HepG2 (cell line): ENCODE measurements around the gene ACAP2. TPM values are rescaled to one million over a fixed set of nuclear protein-coding genes. Genes with fewer than 3 reads are reported as not detected.

Experiments
- ATAC-seq: fragments of 200-7000 bp; cut with Tn5 transposase; 3 replicates; pipeline ENCODE4 v1.9.1; 2020; ENCODE audit warnings: mild to moderate bottlenecking, moderate library complexity
- BruUV-seq: library from RNA; stranded (reverse); fragments of 400-500 nt; replicated peaks from 2 replicates; lab custom pipeline; 2021; lab: Mats Ljungman, UMichigan
- CTCF ChIA-PET: fragments of 300-600 bp; formaldehyde crosslinking; extraction: SDS; loops from one replicate; lab custom pipeline; 2021; ENCODE audit warnings: low total read pairs, inconsistent platforms, low intra/inter-chr PET ratio; lab: Yijun Ruan, JAX
- POLR2A ChIA-PET: fragments of 350-600 bp; sonication (Branson Sonifier 250); formaldehyde crosslinking; loops from one replicate; lab custom pipeline; 2020; ENCODE audit warnings: antibody characterized with exemption, inconsistent platforms; lab: Yijun Ruan, JAX
- DNase-seq: peaks from one replicate; pipeline ENCODE4 v3.0.0-alpha.2; 2015; ENCODE audit warnings: low spot score
- FAIRE-seq: peaks from 3 replicates; lab custom pipeline; 2011; peaks lifted over from hg19 to GRCh38; lab: Jason Lieb, UNC
- H2AFZ ChIP-seq: one replicate; pipeline ENCODE4 v1.6.1; 2011; ENCODE audit warnings: low read length, inconsistent platforms
- H3K27ac ChIP-seq: fragments of 300-600 bp; 3 replicates; pipeline ENCODE4 v1.8.0; 2011; ENCODE audit warnings: mixed run types, mild to moderate bottlenecking, mixed read lengths, low read length, inconsistent platforms; ENCODE audit not compliant: insufficient read depth; ENCODE audit errors: extremely low read length
- H3K27me3 ChIP-seq, 2 experiments: fragments of 200-600 bp in 1 of 2; 2 replicates in 1 of 2; 3 replicates in 1 of 2; pipeline versions ENCODE4 v1.6.0 to v1.8.0; 2011; ENCODE audit warnings: low read length in 2 of 2, mild to moderate bottlenecking in 2 of 2, moderate library complexity in 2 of 2, inconsistent platforms in 1 of 2; ENCODE audit not compliant: insufficient read depth in 2 of 2, control insufficient read depth in 1 of 2
- H3K36me3 ChIP-seq, 2 experiments: fragments of 200-600 bp in 1 of 2; replicated peaks in 1 of 2; 2 replicates in 1 of 2; 3 replicates in 1 of 2; pipeline versions ENCODE4 v1.5.1 to v1.8.0; 2011; ENCODE audit warnings: low read length in 2 of 2, inconsistent platforms in 1 of 2; ENCODE audit not compliant: insufficient read depth in 2 of 2, control insufficient read depth in 1 of 2
- H3K4me1 ChIP-seq: 2 replicates; pipeline ENCODE4 v1.5.1; 2012; ENCODE audit warnings: low read length, inconsistent platforms; ENCODE audit not compliant: insufficient read depth
- H3K4me2 ChIP-seq: 2 replicates; pipeline ENCODE4 v1.6.0; 2011; ENCODE audit warnings: low read depth, low read length, inconsistent platforms
- H3K4me3 ChIP-seq, 3 experiments: fragments of 200-600 bp in 1 of 3; sonication (generic), shearing (Covaris generic) in 1 of 3; replicated peaks in 1 of 3; 2 replicates each; pipeline ENCODE4 v1.5.1; 2011 to 2016; ENCODE audit warnings: low read length in 3 of 3, inconsistent platforms in 2 of 3, low read depth in 2 of 3, mild to moderate bottlenecking in 2 of 3, control low read depth in 1 of 3, mixed read lengths in 1 of 3; ENCODE audit not compliant: insufficient read depth in 1 of 3
- H3K79me2 ChIP-seq: one replicate; pipeline ENCODE4 v1.6.1; 2011; ENCODE audit warnings: low read length, inconsistent platforms; ENCODE audit not compliant: insufficient read depth
- H3K9ac ChIP-seq: 2 replicates; pipeline ENCODE4 v1.6.0; 2011; ENCODE audit warnings: mild to moderate bottlenecking, low read depth, low read length, inconsistent platforms; ENCODE audit not compliant: insufficient read depth
- H3K9me3 ChIP-seq: 2 replicates; pipeline ENCODE4 v1.5.1; 2012; ENCODE audit warnings: mild to moderate bottlenecking, low read length
- H4K20me1 ChIP-seq: 2 replicates; pipeline ENCODE4 v1.6.0; 2011; ENCODE audit warnings: inconsistent platforms, mild to moderate bottlenecking, low read length, moderate library complexity; ENCODE audit not compliant: insufficient read depth
- HOXD1 ChIP-seq: sonication (generic); formaldehyde crosslinking; IDR thresholded peaks from 2 replicates; pipeline ENCODE4 v1.5.0; 2020; ENCODE audit warnings: missing genetic modification reagents
- KAT8 ChIP-seq: IDR thresholded peaks from 2 replicates; pipeline ENCODE4 v1.6.1; 2016; ENCODE audit warnings: missing genetic modification reagents, missing compliant biosample characterization
- KLF11 ChIP-seq: IDR thresholded peaks from 2 replicates; pipeline ENCODE4 v1.6.1; 2016; ENCODE audit warnings: missing compliant biosample characterization
- KLF13 ChIP-seq: sonication (generic); formaldehyde crosslinking; IDR thresholded peaks from 2 replicates; pipeline ENCODE4 v1.4.0; 2020; ENCODE audit warnings: mild to moderate bottlenecking, missing genetic modification reagents
- MXI1 ChIP-seq: IDR thresholded peaks from 3 replicates; pipeline ENCODE4 v1.6.1; 2012; ENCODE audit warnings: low read depth, low read length, inconsistent platforms, borderline replicate concordance
- ZNF24 ChIP-seq: fragments of 450-650 bp; IDR thresholded peaks from 2 replicates; pipeline ENCODE4 v1.6.1; 2017; ENCODE audit warnings: antibody characterized with exemption, mild to moderate bottlenecking
- ZNF263 ChIP-seq: sonication (generic); formaldehyde crosslinking; IDR thresholded peaks from 2 replicates; pipeline ENCODE4 v1.4.0; 2020; ENCODE audit warnings: missing genetic modification reagents
- ZNF709 ChIP-seq: sonication (generic); formaldehyde crosslinking; IDR thresholded peaks from 2 replicates; pipeline ENCODE4 v1.5.0; 2020; ENCODE audit warnings: mild to moderate bottlenecking, missing genetic modification reagents
- WGBS: methylation state at CpG from one replicate; pipeline ENCODE4 v1.1.6; 2017; ENCODE audit warnings: low lambda C conversion rate; 5-methylcytosine and 5-hydroxymethylcytosine counted together
- in situ Hi-C: cut with HindIII; loops from 2 replicates; pipeline ENCODE4 v1.10.0; 2017; ENCODE audit warnings: low pct_unique_long_range_greater_than_20kb; ENCODE audit not compliant: extremely low pct_ligation_motif_present
- intact Hi-C: fragments of 100-400 bp; cut with micrococcal nuclease; formaldehyde crosslinking; loops from one replicate; pipeline ENCODE4 v1.10.0; 2022; ENCODE audit not compliant: unreplicated experiment
- polyA plus RNA-seq, 8 experiments: library from polyadenylated mRNA; depleted of rRNA in 3 of 8; stranded (reverse) in 7 of 8; unstranded in 1 of 8; fragments of >200 nt; fragmentation: Illumina TruSeq in 4 of 8; extraction: Trizol in 4 of 8; gene quantifications; 2 replicates each; pipeline versions ENCODE4 v1.2.1 to v1.2.3, GENCODE V29; 2011 to 2016; ENCODE audit warnings: low read depth in 4 of 8, missing spikeins in 1 of 8, mixed read lengths in 1 of 8; ENCODE audit not compliant: insufficient read depth in 1 of 8
- total RNA-seq, 5 experiments: library from RNA; depleted of rRNA; stranded (reverse); fragments of >200 nt; fragmentation: Illumina TruSeq; extraction: Trizol; gene quantifications; 2 replicates each; pipeline ENCODE4 v1.2.3, GENCODE V29; 2016; ENCODE audit warnings: low read depth in 1 of 5
- TF ChIP-seq, protein P1 (sequence below), 2 experiments: sonication (generic) in 1 of 2; formaldehyde crosslinking in 1 of 2; IDR thresholded peaks; 2 replicates each; pipeline versions ENCODE4 v1.4.0 to v1.6.1; 2016 to 2020; ENCODE audit warnings: borderline replicate concordance in 1 of 2, low read depth in 1 of 2, mild to moderate bottlenecking in 1 of 2, missing genetic modification reagents in 1 of 2
- TF ChIP-seq, protein P2 (sequence below): sonication (generic); formaldehyde crosslinking; IDR thresholded peaks from 2 replicates; pipeline ENCODE4 v1.4.0; 2020; ENCODE audit warnings: missing genetic modification reagents, borderline replicate concordance
- TF ChIP-seq, protein P3 (sequence below): sonication (generic); formaldehyde crosslinking; IDR thresholded peaks from 2 replicates; pipeline ENCODE4 v1.4.0; 2020; ENCODE audit warnings: missing genetic modification reagents

ACAP2 gene
- total and polyA plus RNA-seq, 2 of the 13 experiments (the other 11 are each of a cell fraction or from before 2014, with no cell fraction given), result 7.3 to 23.9 TPM

DNA sequence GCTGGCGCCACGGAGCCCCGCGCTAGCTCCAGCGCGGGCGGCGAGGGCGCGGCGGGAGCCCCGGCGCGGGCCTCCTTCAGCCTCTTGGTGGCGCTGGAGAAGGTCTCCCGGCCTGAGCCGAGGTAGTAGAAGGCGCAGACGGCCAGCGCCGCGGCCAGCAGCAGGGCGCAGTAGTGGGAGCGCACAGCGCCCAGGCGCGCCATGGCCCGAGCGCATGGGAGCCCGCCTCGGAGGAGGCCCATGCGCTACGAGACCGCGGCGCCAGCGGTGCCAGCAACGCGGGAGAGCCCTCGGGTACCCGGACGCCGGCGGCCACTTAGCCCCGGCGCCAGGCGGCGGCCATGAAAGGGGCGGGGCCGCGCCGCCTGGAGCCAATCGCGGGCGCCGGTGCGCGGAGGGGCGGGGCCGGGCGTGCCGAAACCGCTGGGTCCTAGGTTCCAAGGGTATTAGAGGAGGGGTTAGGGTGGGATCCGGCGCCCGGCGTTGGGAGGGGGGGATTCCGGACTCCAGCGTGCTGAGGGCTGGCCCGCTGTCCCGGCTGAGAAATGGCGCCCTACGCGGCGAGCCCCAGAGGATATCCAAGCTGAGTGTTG is 171.9 kb downstream of the ACAP2 start, which contains the start of gene XXYLT1:
TSS of gene XXYLT1 (minus strand) at position 343 of the 593 bp plus-strand sequence. CDS start at position 242, 101 bp downstream.
- Histone ChIP-seq H3K36me3 (peaks cover 6 to 16% of the 10 kb centered on the region in 2 experiments; a peak in 3 of 5 replicates), H3K9me3 (no peaks in the 10 kb centered on the region), H3K4me1 (peaks cover 60% of the 10 kb centered on the region), H3K4me3 (peak within 1 kb of the TSS; percentile 89 to 92 (median 91)), H3K4me2 (peak within 1 kb of the TSS; percentile 90), H3K79me2 (peaks cover 32% of the 10 kb centered on the region), H4K20me1 (no peaks in the 10 kb centered on the region), H3K27ac (peak within 1 kb of the TSS; percentile 85), H2AFZ (peak within 1 kb of the TSS; percentile 76), H3K9ac (peak within 1 kb of the TSS; percentile 82), H3K27me3 (no peaks in the 10 kb centered on the region; a peak in 1 of 5 replicates)
- BruUV-seq, result no TSS peak
- FAIRE-seq, result no peak
- WGBS, result no CpG with 5 or more reads among the region's 75 CpGs
- CTCF ChIA-PET, result interaction anchor here (3.0 kb wide), 1 partner anchor 252 kb away, joined by 55 read pairs; no protein-coding TSS in a partner anchor
- POLR2A ChIA-PET, result interaction anchor here (0.7 to 3.5 kb wide), 12 partner anchors 10 to 600 kb away, joined by 3 to 22 read pairs (median 6); partner anchors contain the start of genes ACAP2, FAM43A, LSG1 and PPP1R2
- intact Hi-C loops, result loop anchor here (1.0 to 5.0 kb wide), 3 partner anchors 172 to 271 kb away; partner anchors contain the start of genes ACAP2 and PPP1R2
- in situ Hi-C loops, result loop anchor here (5.0 kb wide), 1 partner anchor 266 kb away; no protein-coding TSS in a partner anchor
- peak; percentile 89 for ATAC-seq
- peak; percentile 81 for DNase-seq
- TF ChIP-seq KAT8 (CRISPR knock-in tag) (peak; percentile 8; the same call in 1 of the 2 replicates), ZNF24 (0 out of 2 replicates have a peak, but pooled peaks have one; percentile 21), ZNF709 (CRISPR knock-in tag) (peak; percentile 7; the same call in 1 of the 2 replicates), HOXD1 (CRISPR knock-in tag) (no peak; the same call in 1 of the 2 replicates), MXI1 (0 out of 3 replicates have a peak, but pooled peaks have one; percentile 39), KLF11 (CRISPR knock-in tag) (0 out of 2 replicates have a peak, but pooled peaks have one; percentile 11), ZNF263 (CRISPR knock-in tag) (0 out of 2 replicates have a peak, but pooled peaks have one; percentile 1), KLF13 (CRISPR knock-in tag) (no peak)
- TF ChIP-seq, protein P1, sequence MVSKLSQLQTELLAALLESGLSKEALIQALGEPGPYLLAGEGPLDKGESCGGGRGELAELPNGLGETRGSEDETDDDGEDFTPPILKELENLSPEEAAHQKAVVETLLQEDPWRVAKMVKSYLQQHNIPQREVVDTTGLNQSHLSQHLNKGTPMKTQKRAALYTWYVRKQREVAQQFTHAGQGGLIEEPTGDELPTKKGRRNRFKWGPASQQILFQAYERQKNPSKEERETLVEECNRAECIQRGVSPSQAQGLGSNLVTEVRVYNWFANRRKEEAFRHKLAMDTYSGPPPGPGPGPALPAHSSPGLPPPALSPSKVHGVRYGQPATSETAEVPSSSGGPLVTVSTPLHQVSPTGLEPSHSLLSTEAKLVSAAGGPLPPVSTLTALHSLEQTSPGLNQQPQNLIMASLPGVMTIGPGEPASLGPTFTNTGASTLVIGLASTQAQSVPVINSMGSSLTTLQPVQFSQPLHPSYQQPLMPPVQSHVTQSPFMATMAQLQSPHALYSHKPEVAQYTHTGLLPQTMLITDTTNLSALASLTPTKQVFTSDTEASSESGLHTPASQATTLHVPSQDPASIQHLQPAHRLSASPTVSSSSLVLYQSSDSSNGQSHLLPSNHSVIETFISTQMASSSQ (IDR thresholded peaks at IDR 0.05; ENCODE audit: low read depth), result no peak
- TF ChIP-seq, protein P1 (CRISPR knock-in tag; IDR thresholded peaks at IDR 0.05; ENCODE audit: borderline replicate concordance), result 0 out of 2 replicates have a peak, but pooled peaks have one; percentile 27
- TF ChIP-seq, protein P2, sequence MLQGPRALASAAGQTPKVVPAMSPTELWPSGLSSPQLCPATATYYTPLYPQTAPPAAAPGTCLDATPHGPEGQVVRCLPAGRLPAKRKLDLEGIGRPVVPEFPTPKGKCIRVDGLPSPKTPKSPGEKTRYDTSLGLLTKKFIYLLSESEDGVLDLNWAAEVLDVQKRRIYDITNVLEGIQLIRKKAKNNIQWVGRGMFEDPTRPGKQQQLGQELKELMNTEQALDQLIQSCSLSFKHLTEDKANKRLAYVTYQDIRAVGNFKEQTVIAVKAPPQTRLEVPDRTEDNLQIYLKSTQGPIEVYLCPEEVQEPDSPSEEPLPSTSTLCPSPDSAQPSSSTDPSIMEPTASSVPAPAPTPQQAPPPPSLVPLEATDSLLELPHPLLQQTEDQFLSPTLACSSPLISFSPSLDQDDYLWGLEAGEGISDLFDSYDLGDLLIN (CRISPR knock-in tag), result no peak
- TF ChIP-seq, protein P3, sequence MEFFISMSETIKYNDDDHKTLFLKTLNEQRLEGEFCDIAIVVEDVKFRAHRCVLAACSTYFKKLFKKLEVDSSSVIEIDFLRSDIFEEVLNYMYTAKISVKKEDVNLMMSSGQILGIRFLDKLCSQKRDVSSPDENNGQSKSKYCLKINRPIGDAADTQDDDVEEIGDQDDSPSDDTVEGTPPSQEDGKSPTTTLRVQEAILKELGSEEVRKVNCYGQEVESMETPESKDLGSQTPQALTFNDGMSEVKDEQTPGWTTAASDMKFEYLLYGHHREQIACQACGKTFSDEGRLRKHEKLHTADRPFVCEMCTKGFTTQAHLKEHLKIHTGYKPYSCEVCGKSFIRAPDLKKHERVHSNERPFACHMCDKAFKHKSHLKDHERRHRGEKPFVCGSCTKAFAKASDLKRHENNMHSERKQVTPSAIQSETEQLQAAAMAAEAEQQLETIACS (CRISPR knock-in tag), result peak; percentile 17; the same call in 1 of the 2 replicates
